ENCODE results near the gene ARPIN. TPM values are rescaled to one million over a fixed set of nuclear protein-coding genes. Genes with fewer than 3 reads are reported as not detected.
A peak's percentile ranks its signal among the peaks of the same experiment; 100 is the strongest.

Gene ARPIN
- total and polyA plus RNA-seq, 9 of the 15 experiments (the other 6 are each of a cell fraction or from before 2014, with no cell fraction given) = not detected

- TF ChIP-seq TCFL5 (CRISPR knock-in tag; conservative IDR thresholded peaks at IDR 0.05) = no peak
- no peak for TF ChIP-seq FOXA3 (CRISPR knock-in tag; conservative IDR thresholded peaks at IDR 0.05 in 1 of 2, IDR thresholded peaks at IDR 0.05 in 1 of 2)
- no peak for TF ChIP-seq UBTF (IDR thresholded peaks at IDR 0.05; ENCODE audit: borderline replicate concordance in 1 of 2, low read depth in 2 of 2, low read length in 2 of 2)
Measured at GRCh38 chr15:89847101-89847500, 65.7 kb downstream of the ARPIN start (continued).

- DNase-seq (ENCODE audit: extremely low read depth in 1 of 4, low spot score in 3 of 4) (no peak), FAIRE-seq (no peak), ATAC-seq (no peak)
- Histone ChIP-seq H3K9me1 (ENCODE audit: control insufficient read depth, insufficient read depth, low read length) (peaks cover 4% of the 10 kb centered on the region), H3K36me3 (ENCODE audit: control insufficient read depth, insufficient read depth, low read length) (peaks cover 27% of the 10 kb centered on the region; the same call in 2 of the 3 replicates), H3K27me3 (ENCODE audit: control insufficient read depth in 2 of 2, insufficient read depth in 2 of 2, low read length in 2 of 2) (no peaks in the 10 kb centered on the region), H3K9ac (ENCODE audit: insufficient read depth in 1 of 2, low read depth in 2 of 2, low read length in 2 of 2) (no peak overlapping the region), H4K20me1 (replicated peaks; ENCODE audit: control insufficient read depth, insufficient read depth, low read length) (no peaks in the 10 kb centered on the region), H3K4me3 (no peak overlapping the region), H3K4me1 (replicated peaks in 1 of 2; ENCODE audit: control insufficient read depth in 2 of 2, insufficient read depth in 2 of 2, low read length in 2 of 2) (peaks cover 0 to 8% of the 10 kb centered on the region in 2 experiments; a peak in 2 of 5 replicates), H2AFZ (ENCODE audit: low read depth, low read length) (no peak overlapping the region), H3K4me2 (ENCODE audit: insufficient read depth, low read length) (no peak overlapping the region), H3K79me2 (ENCODE audit: control insufficient read depth, insufficient read depth, low read length) (no peaks in the 10 kb centered on the region), H3K27ac (ENCODE audit: extremely low read depth, low read depth, low read length) (no peak overlapping the region), H3K9me3 (replicated peaks; ENCODE audit: control insufficient read depth, insufficient read depth, low read depth, low read length) (no peaks in the 10 kb centered on the region)
- intact Hi-C loops (cut with micrococcal nuclease) (no loop called here), in situ Hi-C loops (cut with MboI) (no loop called here)
- TF ChIP-seq JUND (IDR thresholded peaks at IDR 0.05; ENCODE audit: borderline replicate concordance, low read depth, low read length) (0 out of 2 replicates have a peak, but pooled peaks have one; percentile 6), JUND (tag; IDR thresholded peaks at IDR 0.05; ENCODE audit: borderline replicate concordance, low read depth, low read length) (no peak), BCL6 (CRISPR knock-in tag; IDR thresholded peaks at IDR 0.05) (no peak)
- POLR2A ChIA-PET = no interaction called here
- CTCF ChIA-PET (ENCODE audit: low intra/inter-chr PET ratio) = no interaction called here
- BruUV-seq (replicated peaks) = no TSS peak
- 76% methylated on average over 5 of the region's 5 CpGs for WGBS (ENCODE audit: insufficient coverage, low coverage, missing lambda C conversion rate)
Measured at GRCh38 chr15:89845305-89845893, 67.4 kb downstream of the ARPIN start.

Small RNAs within 50 kb of the gene (microRNA-seq; reads per million reads assigned to microRNA genes)
- gene MIR5009 (ENCODE audit: borderline microRNAs expressed) (0.91 reads per million, percentile 4 among the genes with 10 or more reads in this experiment), gene MIR5094 (ENCODE audit: borderline microRNAs expressed) (0.64 reads per million)

Small RNAs within 50 kb of the gene (small RNA-seq; reads per million reads assigned to genes)
- 0.40 reads per million, percentile 11 among the genes with 10 or more reads in this experiment for gene MIR5009
- 0.66 reads per million, percentile 39 among the genes with 10 or more reads in this experiment for gene MIR5094
- not detected for gene RNU6-1111P
- gene RNU7-111P = not detected

Other genes with a start within 250 kb of the ARPIN start
Only the 7 nearest of the 9 such genes appear.
- gene WDR93, start 222.1 kb downstream of the ARPIN start, total RNA-seq (2014; rRNA removed) = not detected in 2 replicates
- not detected in 2 replicates for gene WDR93, start 222.1 kb downstream of the ARPIN start, total RNA-seq (2014; rRNA removed; fragmentation: Illumina TruSeq; extraction: Trizol)
- gene WDR93, start 222.1 kb downstream of the ARPIN start, total RNA-seq (2015; rRNA removed; fragmentation: Illumina TruSeq; extraction: Trizol) = not detected in 2 replicates
- gene WDR93, start 222.1 kb downstream of the ARPIN start, total RNA-seq (2021) = not detected in 2 replicates
- gene WDR93, start 222.1 kb downstream of the ARPIN start, polyA plus RNA-seq (2011; rRNA removed) = not detected in 2 replicates
- not detected in 2 replicates for gene WDR93, start 222.1 kb downstream of the ARPIN start, polyA plus RNA-seq (2014; fragmentation: Illumina TruSeq; extraction: Trizol)
- gene WDR93, start 222.1 kb downstream of the ARPIN start, polyA plus RNA-seq (2014; fragmentation: Nextera tagmentation; extraction: Ambion mirVana) = not detected
- not detected in 2 replicates for gene WDR93, start 222.1 kb downstream of the ARPIN start, polyA plus RNA-seq (2014; rRNA removed)
- 0.36 and 1.0 TPM in 2 replicates for gene MESP1, start 161.7 kb downstream of the ARPIN start, total RNA-seq (2014; rRNA removed)
- not detected in 2 replicates for gene MESP1, start 161.7 kb downstream of the ARPIN start, total RNA-seq (2014; rRNA removed; fragmentation: Illumina TruSeq; extraction: Trizol)
- 0.14 and 0.49 TPM in 2 replicates for gene MESP1, start 161.7 kb downstream of the ARPIN start, total RNA-seq (2015; rRNA removed; fragmentation: Illumina TruSeq; extraction: Trizol)
- 1.1 and 1.6 TPM in 2 replicates for gene MESP1, start 161.7 kb downstream of the ARPIN start, total RNA-seq (2021)
- 0.14 and 0.29 TPM in 2 replicates for gene MESP1, start 161.7 kb downstream of the ARPIN start, polyA plus RNA-seq (2011; rRNA removed)
- gene MESP1, start 161.7 kb downstream of the ARPIN start, polyA plus RNA-seq (2014; fragmentation: Illumina TruSeq; extraction: Trizol) = not detected in 2 replicates
- not detected for gene MESP1, start 161.7 kb downstream of the ARPIN start, polyA plus RNA-seq (2014; fragmentation: Nextera tagmentation; extraction: Ambion mirVana)
- 0.52 and 0.78 TPM in 2 replicates for gene MESP1, start 161.7 kb downstream of the ARPIN start, polyA plus RNA-seq (2014; rRNA removed)
- gene MESP2, start 136.6 kb downstream of the ARPIN start, total RNA-seq (2014; rRNA removed) = 0.82 and 1.1 TPM in 2 replicates
- 0.41 and 0.51 TPM in 2 replicates for gene MESP2, start 136.6 kb downstream of the ARPIN start, total RNA-seq (2014; rRNA removed; fragmentation: Illumina TruSeq; extraction: Trizol)
- gene MESP2, start 136.6 kb downstream of the ARPIN start, total RNA-seq (2015; rRNA removed; fragmentation: Illumina TruSeq; extraction: Trizol) = 0.29 and 0.45 TPM in 2 replicates
- 0.47 and 0.66 TPM in 2 replicates for gene MESP2, start 136.6 kb downstream of the ARPIN start, total RNA-seq (2021)
- 0.08 and 0.14 TPM in 2 replicates for gene MESP2, start 136.6 kb downstream of the ARPIN start, polyA plus RNA-seq (2011; rRNA removed)
- 0.55 and 0.70 TPM in 2 replicates for gene MESP2, start 136.6 kb downstream of the ARPIN start, polyA plus RNA-seq (2014; fragmentation: Illumina TruSeq; extraction: Trizol)
- under 1 TPM; 0.11 to 0.13 TPM for gene MESP2, start 136.6 kb downstream of the ARPIN start, polyA plus RNA-seq (2014; fragmentation: Nextera tagmentation; extraction: Ambion mirVana)
- 0.37 and 0.47 TPM in 2 replicates for gene MESP2, start 136.6 kb downstream of the ARPIN start, polyA plus RNA-seq (2014; rRNA removed)
- 1.0 and 1.8 TPM in 2 replicates for gene ANPEP, start 98.1 kb downstream of the ARPIN start, total RNA-seq (2014; rRNA removed)
- 1.1 and 1.3 TPM in 2 replicates for gene ANPEP, start 98.1 kb downstream of the ARPIN start, total RNA-seq (2014; rRNA removed; fragmentation: Illumina TruSeq; extraction: Trizol)
- 2.5 and 2.6 TPM in 2 replicates for gene ANPEP, start 98.1 kb downstream of the ARPIN start, total RNA-seq (2015; rRNA removed; fragmentation: Illumina TruSeq; extraction: Trizol)
- 4.8 and 5.7 TPM in 2 replicates for gene ANPEP, start 98.1 kb downstream of the ARPIN start, total RNA-seq (2021)
- 0.43 and 2.0 TPM in 2 replicates for gene ANPEP, start 98.1 kb downstream of the ARPIN start, polyA plus RNA-seq (2011; rRNA removed)
- 4.0 and 4.2 TPM in 2 replicates for gene ANPEP, start 98.1 kb downstream of the ARPIN start, polyA plus RNA-seq (2014; fragmentation: Illumina TruSeq; extraction: Trizol)
- under 1 TPM; 0.23 to 0.27 TPM for gene ANPEP, start 98.1 kb downstream of the ARPIN start, polyA plus RNA-seq (2014; fragmentation: Nextera tagmentation; extraction: Ambion mirVana)
- 4.7 and 8.9 TPM in 2 replicates for gene ANPEP, start 98.1 kb downstream of the ARPIN start, polyA plus RNA-seq (2014; rRNA removed)
- 18.7 and 39.5 TPM in 2 replicates for gene AP3S2, start 19.0 kb downstream of the ARPIN start, total RNA-seq (2014; rRNA removed)
- gene AP3S2, start 19.0 kb downstream of the ARPIN start, total RNA-seq (2014; rRNA removed; fragmentation: Illumina TruSeq; extraction: Trizol) = 54.1 and 60.8 TPM in 2 replicates
- 47.2 and 50.0 TPM in 2 replicates for gene AP3S2, start 19.0 kb downstream of the ARPIN start, total RNA-seq (2015; rRNA removed; fragmentation: Illumina TruSeq; extraction: Trizol)
- gene AP3S2, start 19.0 kb downstream of the ARPIN start, total RNA-seq (2021) = 25.0 and 25.8 TPM in 2 replicates
- 23.4 and 37.4 TPM in 2 replicates for gene AP3S2, start 19.0 kb downstream of the ARPIN start, polyA plus RNA-seq (2011; rRNA removed)
- gene AP3S2, start 19.0 kb downstream of the ARPIN start, polyA plus RNA-seq (2014; fragmentation: Illumina TruSeq; extraction: Trizol) = 31.0 and 34.4 TPM in 2 replicates
- 10 to 100 TPM; 16.4 to 20.1 TPM for gene AP3S2, start 19.0 kb downstream of the ARPIN start, polyA plus RNA-seq (2014; fragmentation: Nextera tagmentation; extraction: Ambion mirVana)
- 26.7 and 49.4 TPM in 2 replicates for gene AP3S2, start 19.0 kb downstream of the ARPIN start, polyA plus RNA-seq (2014; rRNA removed)
- 5.9 and 6.3 TPM in 2 replicates for gene ZNF710, start 88.4 kb upstream of the ARPIN start, total RNA-seq (2014; rRNA removed)
- gene ZNF710, start 88.4 kb upstream of the ARPIN start, total RNA-seq (2014; rRNA removed; fragmentation: Illumina TruSeq; extraction: Trizol) = 2.8 and 5.2 TPM in 2 replicates
- 6.0 and 6.2 TPM in 2 replicates for gene ZNF710, start 88.4 kb upstream of the ARPIN start, total RNA-seq (2015; rRNA removed; fragmentation: Illumina TruSeq; extraction: Trizol)
- gene ZNF710, start 88.4 kb upstream of the ARPIN start, total RNA-seq (2021) = 14.2 and 16.7 TPM in 2 replicates
- gene ZNF710, start 88.4 kb upstream of the ARPIN start, polyA plus RNA-seq (2011; rRNA removed) = 2.0 and 2.5 TPM in 2 replicates
- gene ZNF710, start 88.4 kb upstream of the ARPIN start, polyA plus RNA-seq (2014; fragmentation: Illumina TruSeq; extraction: Trizol) = 4.6 and 8.0 TPM in 2 replicates
- under 1 TPM; 0.56 to 0.63 TPM for gene ZNF710, start 88.4 kb upstream of the ARPIN start, polyA plus RNA-seq (2014; fragmentation: Nextera tagmentation; extraction: Ambion mirVana)
- 4.3 and 6.2 TPM in 2 replicates for gene ZNF710, start 88.4 kb upstream of the ARPIN start, polyA plus RNA-seq (2014; rRNA removed)
- gene IDH2, start 189.5 kb upstream of the ARPIN start, total RNA-seq (2014; rRNA removed) = 59.2 and 74.5 TPM in 2 replicates
- 34.2 and 41.2 TPM in 2 replicates for gene IDH2, start 189.5 kb upstream of the ARPIN start, total RNA-seq (2014; rRNA removed; fragmentation: Illumina TruSeq; extraction: Trizol)
- gene IDH2, start 189.5 kb upstream of the ARPIN start, total RNA-seq (2015; rRNA removed; fragmentation: Illumina TruSeq; extraction: Trizol) = 72.3 and 72.6 TPM in 2 replicates
- gene IDH2, start 189.5 kb upstream of the ARPIN start, total RNA-seq (2021) = 76.7 and 80.4 TPM in 2 replicates
- 99.9 and 181 TPM in 2 replicates for gene IDH2, start 189.5 kb upstream of the ARPIN start, polyA plus RNA-seq (2011; rRNA removed)
- gene IDH2, start 189.5 kb upstream of the ARPIN start, polyA plus RNA-seq (2014; fragmentation: Illumina TruSeq; extraction: Trizol) = 83.0 and 84.4 TPM in 2 replicates
- 1 to 10 TPM in 1 of 2 experiments, under 1 TPM in 1; 0.70 to 3.1 TPM for gene IDH2, start 189.5 kb upstream of the ARPIN start, polyA plus RNA-seq (2014; fragmentation: Nextera tagmentation; extraction: Ambion mirVana)
- 51.1 and 52.3 TPM in 2 replicates for gene IDH2, start 189.5 kb upstream of the ARPIN start, polyA plus RNA-seq (2014; rRNA removed)